NCI-H2227 (cell line): ENCODE results near the gene ZNF750.

Source experiments
- DNase-seq: peaks from one replicate; lab custom pipeline; 2025; ENCODE audit not compliant: unreplicated experiment; lab: John Stamatoyannopoulos, UW

ZNF750 gene

DNA sequence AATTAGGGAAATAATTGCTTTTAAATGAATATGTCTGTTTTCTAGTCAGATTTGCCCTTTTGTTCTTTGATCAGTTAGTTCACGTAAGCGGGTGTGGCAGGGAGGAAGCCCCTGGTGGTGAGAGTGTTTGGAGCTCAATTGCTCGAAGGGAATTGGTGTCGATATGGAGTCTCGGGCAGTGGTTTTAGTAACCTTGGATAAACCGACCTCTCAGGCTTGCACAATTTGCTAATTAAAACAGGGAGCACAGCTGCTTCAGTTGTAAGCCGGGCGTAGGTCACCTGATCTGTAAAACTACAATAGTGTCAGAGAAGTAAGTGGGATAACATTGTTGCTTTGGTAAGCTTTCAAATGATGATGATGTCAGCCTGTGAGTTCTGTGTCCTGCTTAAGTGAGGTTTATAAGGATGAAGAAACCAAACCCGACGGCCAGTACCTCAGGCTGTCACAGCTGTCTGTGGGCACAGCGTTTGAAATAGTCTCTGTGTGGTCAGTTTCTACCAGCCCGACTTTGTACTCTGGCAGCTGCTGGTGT, 2.9 kb downstream of the ZNF750 start:
- no peak for DNase-seq

- no peak for DNase-seq
Observed at GRCh38 chr17:82835766-82836512, 3.9 kb downstream of the ZNF750 start.

- DNase-seq: no peak
Observed at GRCh38 chr17:82835122-82835521, 4.7 kb downstream of the ZNF750 start.

- no peak for DNase-seq
Observed at GRCh38 chr17:82832881-82833475, 6.8 kb downstream of the ZNF750 start.

DNA sequence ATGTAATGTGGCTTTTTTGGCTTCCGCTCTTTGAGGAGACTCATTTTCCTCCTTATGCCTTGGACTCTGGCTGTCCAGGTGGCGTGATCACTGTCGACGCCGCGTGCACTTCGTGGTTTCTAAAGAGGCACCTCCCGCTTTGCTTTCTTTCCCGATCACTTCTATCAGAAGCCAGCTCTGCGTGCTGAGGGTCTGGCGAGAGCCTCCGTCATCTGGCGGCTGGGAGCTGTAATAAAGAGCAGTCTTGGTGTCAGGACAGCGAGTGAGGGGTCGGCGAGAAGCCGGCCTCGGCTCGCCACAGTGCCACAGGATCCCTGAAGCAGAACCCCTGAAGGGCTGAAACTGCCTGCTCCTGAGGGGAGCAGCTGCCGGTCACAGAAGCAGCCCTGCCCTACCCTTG, 7.4 kb downstream of the ZNF750 start:
- no peak for DNase-seq

GRCh38 chr17:82831818-82832200, 8.0 kb downstream of the ZNF750 start:
- DNase-seq: no peak

- no peak for DNase-seq
Observed at GRCh38 chr17:82831041-82831817, 8.6 kb downstream of the ZNF750 start.

DNA sequence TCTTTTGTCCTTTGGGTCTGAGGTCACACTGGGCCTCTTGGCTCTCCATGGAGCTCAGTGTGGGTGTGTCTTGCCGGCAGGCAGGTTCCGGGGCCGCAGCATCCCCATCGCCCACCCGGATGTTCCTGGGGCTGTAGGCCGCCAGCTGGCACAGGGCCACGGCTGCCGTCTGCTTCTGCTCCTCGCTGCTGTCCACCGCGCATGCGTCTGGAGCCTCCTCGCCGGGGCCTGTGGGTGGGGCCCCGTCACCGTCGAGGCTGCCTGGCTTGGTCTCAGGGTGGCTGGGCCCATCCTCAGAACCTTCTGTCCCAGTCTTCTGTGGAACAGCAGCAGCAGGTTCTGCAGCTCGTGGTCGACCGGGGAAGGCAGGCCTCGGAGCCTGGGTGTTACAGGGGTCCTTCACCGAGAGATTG, 9.6 kb downstream of the ZNF750 start:
- DNase-seq: no peak

- no peak for DNase-seq
Observed at GRCh38 chr17:82828875-82829487, 10.8 kb downstream of the ZNF750 start.

DNA sequence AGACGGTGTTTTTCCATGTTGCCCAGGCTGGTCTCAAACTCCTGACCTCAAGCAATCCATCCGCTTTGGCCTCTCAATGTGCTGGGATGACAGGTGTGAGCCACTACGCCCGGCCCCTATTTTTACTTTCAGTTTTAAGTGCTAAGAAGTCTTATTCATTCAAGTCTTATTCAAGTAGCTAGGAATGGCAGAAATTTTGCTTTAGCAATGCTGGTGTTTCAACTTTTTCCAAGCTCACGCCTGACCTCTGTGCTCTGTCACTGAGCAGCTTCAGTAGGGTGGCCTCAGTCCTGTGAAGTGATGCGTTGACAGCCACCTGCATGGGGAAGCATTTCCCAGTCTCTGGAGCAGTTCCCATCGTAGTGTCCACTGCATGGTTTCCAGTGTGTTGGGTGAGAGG, 12.9 kb downstream of the ZNF750 start:
- DNase-seq: no peak

GRCh38 chr17:82826211-82826610, 13.6 kb downstream of the ZNF750 start:
- DNase-seq: no peak

DNA sequence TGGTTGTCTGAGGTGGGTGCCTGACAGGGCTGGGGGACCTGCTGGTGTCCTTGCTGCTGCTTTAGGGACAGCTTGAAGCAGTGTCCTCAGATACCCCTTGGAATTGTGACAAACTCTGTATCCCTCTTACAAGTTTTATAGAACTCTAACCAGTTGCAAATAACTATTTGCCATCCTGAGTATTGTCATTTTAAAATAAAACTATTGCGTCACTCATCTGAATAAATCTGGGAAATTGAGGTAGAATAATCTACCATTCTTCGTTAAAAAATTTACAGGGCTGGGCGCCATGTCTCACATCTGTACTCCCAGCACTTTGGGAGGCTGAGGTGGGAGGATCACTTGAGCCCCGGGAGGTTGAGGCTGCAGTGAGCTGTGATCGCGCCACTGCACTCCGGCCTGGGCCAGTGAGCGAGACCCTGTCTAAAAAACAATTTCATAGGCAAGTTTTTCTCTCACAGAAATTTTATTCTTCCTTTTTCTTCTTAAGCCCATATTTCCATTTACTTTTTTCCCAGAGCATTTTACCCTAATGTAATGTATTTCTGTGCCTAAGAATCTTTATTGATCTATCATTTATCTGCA, 14.2 kb downstream of the ZNF750 start:
- no peak for DNase-seq

- no peak for DNase-seq
Observed at GRCh38 chr17:82823004-82823403, 16.8 kb downstream of the ZNF750 start.

DNA sequence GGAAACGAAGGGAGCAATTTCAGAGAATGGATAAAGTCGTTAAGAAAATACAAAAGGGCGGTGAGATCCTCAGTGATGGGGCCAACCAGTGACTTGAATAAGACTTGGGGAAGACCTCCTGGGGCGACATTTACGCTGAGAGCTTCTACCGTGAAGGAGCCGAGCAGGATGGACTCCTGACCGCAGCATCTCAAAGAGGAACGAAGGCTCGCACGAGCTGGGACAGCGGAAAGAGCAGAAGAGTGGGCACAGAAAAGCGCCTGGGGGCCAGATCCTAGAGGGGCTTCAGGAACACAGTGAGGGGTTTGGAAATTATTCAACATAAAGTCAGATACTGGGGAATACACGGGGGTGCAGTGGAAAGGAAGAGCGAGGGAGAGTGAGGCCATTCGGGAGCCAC, 17.5 kb downstream of the ZNF750 start:
- DNase-seq: no peak

- no peak for DNase-seq
Observed at GRCh38 chr17:82821554-82821953, 18.3 kb downstream of the ZNF750 start.

DNA sequence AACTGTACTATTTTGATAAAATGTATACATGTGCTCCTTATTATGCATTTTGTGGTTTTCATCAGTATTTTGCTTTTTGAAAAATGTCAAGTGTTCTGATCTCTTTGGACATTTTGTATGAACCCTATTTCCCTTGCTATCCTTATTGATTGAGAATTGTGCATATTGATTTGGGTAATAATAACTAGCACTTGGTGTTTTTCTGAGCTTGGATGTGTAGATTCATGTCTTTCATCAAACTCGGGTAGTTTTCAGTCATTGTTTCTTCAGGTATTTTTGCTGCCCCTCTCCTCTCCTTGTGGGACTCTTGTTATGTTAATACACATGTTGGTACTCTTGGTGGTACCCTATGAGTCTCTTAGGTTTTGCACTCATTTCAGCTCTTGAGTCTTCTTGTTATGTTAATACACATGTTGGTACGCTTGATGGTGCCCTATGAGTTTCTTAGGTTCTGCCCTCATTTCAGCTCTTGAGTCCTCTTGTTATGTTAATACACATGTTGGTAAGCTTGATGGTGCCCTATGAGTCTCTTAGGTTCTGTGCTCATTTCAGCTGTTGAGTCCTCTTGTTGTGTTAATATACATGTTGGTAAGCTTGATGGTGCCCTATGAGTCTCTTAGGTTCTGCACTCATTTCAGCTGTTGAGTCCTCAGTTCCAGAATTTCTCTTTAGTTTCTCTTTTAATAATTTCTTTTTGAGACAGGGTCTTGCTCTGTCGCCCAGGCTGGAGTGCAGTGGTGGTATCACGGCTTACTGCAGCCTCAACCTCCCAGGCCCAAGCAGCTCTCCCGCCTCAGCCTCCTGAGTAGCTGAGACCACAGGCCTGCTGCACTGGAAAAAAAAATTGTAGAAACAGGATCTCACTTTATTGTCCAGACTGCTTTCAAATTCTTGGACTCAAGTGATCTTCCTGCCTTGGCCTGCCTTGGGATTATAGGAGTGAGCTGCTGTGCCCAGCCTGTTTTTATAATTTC, 19.3 kb downstream of the ZNF750 start:
- DNase-seq: peak; percentile 30

DNA sequence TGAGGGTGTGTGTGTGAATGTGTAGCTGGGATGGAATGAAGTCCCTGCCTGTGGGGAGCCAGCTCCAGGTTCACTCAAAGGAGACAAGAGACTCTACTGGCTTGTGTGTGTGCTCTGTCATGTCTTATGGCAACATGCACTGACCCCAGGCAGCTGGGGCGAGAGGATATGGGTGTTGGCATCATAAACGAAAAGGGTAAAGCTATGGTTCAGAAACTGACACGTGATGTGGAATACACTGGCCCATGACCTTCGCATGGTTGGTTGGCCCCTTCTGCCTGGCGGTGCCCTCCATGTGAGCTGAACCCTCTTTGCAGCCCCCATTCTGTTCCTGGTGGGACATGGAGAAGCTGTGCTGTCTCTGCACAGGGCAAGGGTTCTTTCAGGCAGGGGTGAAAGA, 21.9 kb downstream of the ZNF750 start:
- no peak for DNase-seq

DNA sequence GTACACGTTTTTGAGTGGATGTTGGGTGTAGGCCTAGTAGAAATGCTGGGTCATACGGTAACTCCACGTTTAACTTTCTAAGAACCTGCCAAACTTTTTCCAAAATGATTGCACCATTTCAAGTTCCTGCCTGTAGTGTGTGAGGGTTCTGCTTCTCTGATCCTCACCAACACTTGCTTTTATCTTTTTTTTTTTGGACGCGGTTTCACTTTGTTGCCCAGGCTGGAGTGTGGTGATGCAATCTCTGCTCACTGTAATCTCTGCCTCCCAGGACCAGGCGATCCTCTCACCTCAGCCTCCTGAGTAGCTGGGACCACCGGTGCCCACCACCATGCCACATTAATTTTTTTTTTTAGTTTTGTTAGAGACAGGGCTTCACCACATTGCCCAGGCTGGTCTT, 23.5 kb downstream of the ZNF750 start:
- no peak for DNase-seq

DNA sequence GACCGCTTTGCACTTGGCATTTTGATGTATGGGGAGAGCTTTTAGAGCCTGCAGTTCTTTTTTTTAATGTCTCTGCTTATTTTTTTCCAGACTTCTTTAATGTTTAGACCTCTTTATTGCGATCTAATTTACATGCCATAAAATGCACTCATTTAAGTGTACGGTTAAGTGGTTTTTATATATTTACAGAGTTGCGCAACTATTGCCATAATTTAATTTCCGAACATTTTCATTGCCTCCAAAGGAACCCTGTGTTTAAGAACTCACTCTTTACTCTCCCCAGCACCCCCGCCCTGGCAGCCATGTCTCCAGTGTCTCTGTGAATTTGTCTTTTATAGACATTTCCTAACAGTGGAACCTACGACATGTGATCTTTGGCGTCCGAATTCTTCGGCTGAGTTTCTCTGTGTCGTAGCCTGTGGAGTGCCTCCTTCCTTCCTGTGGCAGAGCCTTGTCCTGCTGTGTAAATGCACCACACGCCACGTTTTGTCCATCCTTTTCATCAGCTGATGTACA, 24.0 kb downstream of the ZNF750 start:
- no peak for DNase-seq

DNA sequence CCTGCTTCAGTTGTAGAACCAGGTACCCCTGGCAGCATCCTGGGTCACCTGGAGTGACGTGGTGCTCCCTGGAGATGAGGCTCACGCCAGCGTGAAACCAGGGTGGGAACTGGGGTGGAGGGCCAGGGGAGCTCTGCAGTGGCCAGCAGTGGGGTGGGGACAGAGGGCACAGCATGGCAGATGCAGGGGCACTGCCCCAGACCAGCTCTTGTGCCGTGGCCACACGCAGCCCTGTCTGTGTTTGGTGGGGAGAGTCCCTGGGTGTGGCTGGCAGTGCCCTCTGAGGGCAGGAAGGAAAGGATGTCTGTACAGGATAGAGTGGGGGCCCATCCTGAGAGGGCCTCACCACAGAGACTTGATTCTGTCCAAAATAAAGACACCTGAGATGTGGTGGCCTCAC, 24.5 kb downstream of the ZNF750 start:
- no peak for DNase-seq
